ENCODE data around the gene FAM72B.
"Not testable (repeated sequence)": the region's sequence is repeated elsewhere in the genome, so short reads cannot be mapped to it uniquely, and the experiment has no call there.

The FAM72B gene

DNA sequence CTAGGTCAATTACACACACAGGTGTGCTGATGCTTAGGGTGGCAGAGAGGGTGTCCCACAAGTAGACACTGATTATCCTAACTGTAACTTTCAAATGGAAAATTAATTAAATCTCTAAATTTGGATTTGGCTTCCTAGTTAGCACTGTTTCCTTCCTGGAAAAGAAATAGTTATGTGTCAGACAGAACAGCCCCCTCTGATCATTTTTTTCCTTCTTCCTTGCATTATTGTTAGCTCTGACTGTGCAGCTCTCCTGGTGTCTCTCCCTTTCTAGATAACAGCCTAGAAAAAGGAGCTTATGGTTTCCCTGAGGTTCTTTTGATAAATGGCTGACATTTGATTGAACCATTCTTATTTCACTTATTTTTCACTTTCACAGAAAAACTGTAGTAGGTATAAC, 31.4 kb downstream of the FAM72B start:
- DNase-seq (ENCODE audit: low read depth), result not testable (repeated sequence)

DNA sequence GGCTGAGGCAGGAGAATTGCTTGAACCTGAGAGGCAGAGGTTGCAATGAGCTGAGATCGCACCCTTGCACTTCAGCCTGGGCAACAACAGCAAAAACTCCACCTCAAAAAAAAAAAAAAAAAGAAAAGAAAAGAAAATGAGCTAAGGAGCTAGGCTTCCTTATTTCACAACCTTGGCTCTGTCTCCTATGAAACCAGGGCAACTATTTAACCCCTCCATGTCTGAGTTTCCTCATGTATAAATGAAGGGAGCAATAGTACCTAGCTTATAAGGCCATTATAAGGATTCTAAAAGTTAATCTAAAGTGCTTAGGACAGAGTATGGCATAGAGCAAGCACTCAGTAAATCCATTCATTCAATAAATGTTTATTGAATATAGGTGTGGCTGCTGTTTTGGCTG, 32.8 kb downstream of the FAM72B start:
- not testable (repeated sequence) for DNase-seq (ENCODE audit: low read depth)

DNA sequence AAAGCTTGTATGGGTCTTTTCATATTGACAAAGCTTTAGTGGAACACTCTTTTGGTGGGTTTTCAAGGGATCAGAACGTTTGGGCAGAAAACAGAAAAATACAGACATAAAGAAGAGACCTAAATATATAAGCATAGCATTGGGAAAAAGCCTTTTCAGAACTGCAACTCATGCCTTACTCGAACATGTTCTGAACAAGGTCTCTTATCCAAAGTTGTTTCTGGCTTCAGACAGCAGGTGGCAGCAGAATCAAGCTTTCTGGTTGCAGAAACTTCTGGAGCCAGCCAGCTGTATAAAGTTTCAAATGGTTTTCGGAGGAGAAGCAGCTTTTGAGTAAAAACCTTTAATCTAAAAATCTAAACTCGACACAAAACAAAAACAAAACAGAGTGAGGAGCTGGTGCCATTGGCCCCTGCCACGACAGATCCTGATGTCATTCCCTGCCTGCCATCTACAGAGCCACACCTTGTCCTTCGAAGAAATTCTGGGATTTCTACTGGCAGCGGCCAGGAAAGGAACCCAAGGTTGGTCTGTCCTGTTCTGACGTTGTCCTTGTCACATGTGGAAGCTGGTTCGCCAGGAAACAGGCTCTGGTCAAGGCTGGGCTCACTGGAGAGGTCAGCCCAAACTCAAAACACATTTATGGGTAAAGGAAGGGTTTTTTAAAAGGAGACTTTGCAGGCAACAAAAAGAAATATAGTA, 35.5 kb downstream of the FAM72B start:
- not testable (repeated sequence) for DNase-seq (ENCODE audit: low read depth)

DNA sequence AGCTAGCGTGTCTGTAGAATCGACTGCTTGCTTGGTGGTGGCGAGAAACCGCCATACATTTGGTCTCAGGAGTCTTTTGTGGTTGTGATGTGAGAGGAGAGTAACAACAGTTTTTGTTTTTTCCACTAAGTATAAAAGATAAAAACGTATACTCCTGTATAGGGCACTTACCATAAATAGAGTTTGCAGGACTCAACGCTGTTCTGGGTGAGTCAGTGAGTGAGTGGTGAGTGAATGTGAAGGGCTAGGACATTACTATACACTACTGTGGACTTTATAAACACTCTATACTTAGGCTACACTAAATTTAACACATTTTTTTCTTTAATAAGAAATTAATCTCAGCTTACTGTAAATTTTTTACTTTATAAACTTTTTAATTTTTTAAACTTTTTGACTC, 43.7 kb downstream of the FAM72B start:
- DNase-seq (ENCODE audit: low read depth), result not testable (repeated sequence)

DNA sequence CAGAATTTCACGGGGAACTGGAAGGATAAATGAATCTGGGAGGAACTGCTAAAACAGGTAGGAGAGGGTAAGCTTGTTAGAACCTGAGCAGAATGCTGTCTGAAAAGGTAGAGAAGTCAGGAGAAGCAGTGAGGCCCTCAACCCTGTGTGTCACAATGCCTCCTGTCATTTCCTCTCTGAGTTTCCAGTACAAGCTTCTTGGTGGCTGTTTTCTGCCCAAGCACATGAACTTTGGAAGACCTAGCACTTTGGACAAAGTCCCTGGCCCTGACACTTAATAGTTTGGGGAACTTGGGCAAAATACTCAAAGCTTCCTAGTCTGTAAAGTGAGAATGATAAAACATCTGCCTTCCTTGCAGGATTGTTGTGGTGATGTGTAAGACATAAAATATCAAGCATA, 52.6 kb downstream of the FAM72B start:
- DNase-seq (ENCODE audit: low read depth), result not testable (repeated sequence)

DNA sequence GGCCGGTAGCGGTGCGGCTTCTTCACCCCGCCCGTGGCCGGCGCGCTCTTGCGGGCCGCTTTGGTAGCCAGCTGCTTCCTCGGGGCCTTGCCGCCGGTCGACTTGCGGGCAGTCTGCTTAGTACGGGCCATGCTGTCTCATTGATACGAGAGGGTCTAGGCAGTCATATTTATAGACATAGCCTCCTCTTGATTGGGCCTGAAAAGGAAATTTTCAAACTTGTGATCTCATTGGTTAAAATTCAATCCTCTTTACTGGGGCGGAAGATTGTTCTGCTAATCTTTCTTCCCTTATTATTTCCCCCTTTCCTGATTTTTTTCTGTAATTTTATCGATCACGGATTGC, 65.7 kb downstream of the FAM72B start:
- DNase-seq (ENCODE audit: low read depth), result not testable (repeated sequence)

Data from stromal cell of bone marrow (primary cell).